Hepatocyte (in vitro differentiated cells): Measurements from ENCODE around the gene PDCD7.
A peak's percentile ranks its signal among the peaks of the same experiment; 100 is the strongest.

Experiments
- EZH2phosphoT487 ChIP-seq: fragments of 200-600 bp; sonication (generic); IDR thresholded peaks from one replicate; pipeline ENCODE4 v1.6.1; 2018; ENCODE audit warnings: antibody characterized with exemption, mild to moderate bottlenecking, low read depth, moderate library complexity; ENCODE audit not compliant: unreplicated experiment, severe bottlenecking
- TF ChIP-seq, protein P1 (sequence below): fragments of 200-600 bp; sonication (generic); IDR thresholded peaks from 2 replicates; pipeline ENCODE4 v1.5.1; 2016; ENCODE audit warnings: antibody characterized with exemption, mild to moderate bottlenecking; ENCODE audit not compliant: poor library complexity

DNA sequence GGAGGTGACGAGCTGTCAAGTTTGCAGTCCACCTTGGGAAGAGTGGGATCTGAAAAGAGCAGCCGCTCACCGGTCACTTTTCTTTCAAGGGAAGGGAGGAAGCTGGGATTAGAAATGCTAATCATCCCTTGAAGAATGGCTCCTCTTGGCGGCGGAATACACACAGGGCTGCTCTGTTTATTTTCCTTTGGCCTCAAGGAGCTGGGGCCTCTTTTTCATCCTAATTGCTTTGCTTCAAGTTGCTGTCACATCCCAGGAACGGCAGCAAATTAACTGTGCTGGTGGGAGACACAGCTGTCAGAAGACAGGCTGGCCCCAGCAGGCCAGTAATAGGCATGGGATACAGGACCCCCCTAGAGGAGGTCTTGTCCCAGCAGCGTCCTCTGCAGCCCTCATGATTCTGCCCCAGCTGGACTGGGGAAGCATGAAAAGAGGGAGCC lies 50.3 kb downstream of the PDCD7 start:
- TF ChIP-seq, protein P1, sequence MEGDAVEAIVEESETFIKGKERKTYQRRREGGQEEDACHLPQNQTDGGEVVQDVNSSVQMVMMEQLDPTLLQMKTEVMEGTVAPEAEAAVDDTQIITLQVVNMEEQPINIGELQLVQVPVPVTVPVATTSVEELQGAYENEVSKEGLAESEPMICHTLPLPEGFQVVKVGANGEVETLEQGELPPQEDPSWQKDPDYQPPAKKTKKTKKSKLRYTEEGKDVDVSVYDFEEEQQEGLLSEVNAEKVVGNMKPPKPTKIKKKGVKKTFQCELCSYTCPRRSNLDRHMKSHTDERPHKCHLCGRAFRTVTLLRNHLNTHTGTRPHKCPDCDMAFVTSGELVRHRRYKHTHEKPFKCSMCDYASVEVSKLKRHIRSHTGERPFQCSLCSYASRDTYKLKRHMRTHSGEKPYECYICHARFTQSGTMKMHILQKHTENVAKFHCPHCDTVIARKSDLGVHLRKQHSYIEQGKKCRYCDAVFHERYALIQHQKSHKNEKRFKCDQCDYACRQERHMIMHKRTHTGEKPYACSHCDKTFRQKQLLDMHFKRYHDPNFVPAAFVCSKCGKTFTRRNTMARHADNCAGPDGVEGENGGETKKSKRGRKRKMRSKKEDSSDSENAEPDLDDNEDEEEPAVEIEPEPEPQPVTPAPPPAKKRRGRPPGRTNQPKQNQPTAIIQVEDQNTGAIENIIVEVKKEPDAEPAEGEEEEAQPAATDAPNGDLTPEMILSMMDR = peak; percentile 52
- TF ChIP-seq EZH2phosphoT487 = no peak
